HG02852 (cell line): ENCODE results near the gene THUMPD3.

Source experiments
- ATAC-seq: cut with Tn5 transposase; IDR thresholded peaks from one replicate; pipeline ENCODE4 v1.9.1; 2021; ENCODE audit warnings: mild to moderate bottlenecking, moderate library complexity; ENCODE audit not compliant: unreplicated experiment

Gene THUMPD3

GRCh38 chr3:9415485-9416138 is 52.8 kb downstream of the THUMPD3 start:
- no peak for ATAC-seq

- no peak for ATAC-seq
Observed at GRCh38 chr3:9416139-9416780, 53.4 kb downstream of the THUMPD3 start.

DNA sequence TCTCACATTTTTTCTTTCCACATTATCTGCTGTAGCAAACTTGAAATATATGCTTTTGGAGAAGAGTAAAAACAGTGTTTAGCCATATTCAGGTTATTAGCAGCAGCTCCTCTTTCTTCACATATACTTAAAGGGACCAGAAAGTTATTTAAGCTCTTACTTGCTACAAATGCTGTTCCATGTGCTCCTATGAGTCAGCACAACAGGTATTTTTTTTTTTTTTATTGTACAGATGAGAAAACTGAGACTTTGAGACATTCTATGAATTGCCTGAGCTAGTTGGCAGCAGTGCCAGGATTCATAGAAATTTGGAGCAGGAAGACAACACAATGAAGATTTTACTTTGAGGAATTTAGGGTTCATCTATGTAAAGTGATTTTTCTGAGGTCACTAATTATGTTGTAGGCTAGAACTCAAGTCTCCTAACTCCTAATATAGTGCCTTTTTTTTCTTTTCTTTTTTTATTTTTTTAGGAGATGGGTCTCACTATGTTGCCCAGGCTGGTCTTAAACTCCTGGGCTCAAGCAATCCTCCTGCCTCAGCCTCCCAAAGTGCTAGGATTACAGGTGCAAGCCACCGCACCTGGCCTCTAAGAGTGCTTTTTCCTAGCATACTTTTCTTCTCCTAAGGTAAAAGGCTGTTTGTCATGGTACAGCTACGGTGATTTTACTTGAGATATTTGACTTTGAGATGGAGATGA is 58.1 kb downstream of the THUMPD3 start:
- no peak for ATAC-seq

DNA sequence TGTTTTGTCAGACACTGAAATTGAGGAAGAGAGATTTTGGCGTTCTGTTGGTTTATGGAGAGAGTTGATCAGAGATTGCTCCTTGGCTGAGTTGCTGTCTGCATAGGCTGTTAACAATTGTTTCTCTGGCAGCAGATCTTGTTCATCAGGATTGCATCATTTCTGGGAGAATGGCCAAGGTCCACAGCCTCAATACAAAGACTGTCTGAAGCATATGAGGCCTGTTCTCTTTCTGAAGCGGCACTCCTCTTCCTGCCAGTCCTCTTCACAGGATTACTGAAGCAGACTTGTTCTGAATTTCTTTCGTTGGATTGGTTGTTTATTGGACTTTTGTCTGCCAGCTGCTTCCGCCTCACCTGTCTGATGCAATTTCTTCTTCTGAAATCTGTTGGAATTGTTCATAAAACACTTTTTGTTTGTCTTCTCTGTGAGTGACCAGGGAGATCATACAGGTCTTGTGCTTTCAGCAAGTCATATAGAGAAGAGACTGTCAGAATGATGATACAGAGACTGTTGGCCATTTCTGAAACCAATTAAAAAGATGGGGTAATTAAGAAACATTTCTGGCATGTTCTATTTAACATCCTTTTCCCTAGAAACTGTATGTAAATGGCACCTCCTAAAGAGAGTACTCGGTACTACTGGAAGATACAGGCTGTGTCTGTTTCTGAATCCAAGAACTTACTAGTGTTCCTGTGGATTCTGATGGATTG is 60.0 kb downstream of the THUMPD3 start:
- no peak for ATAC-seq

GRCh38 chr3:9428411-9428810 is 65.6 kb downstream of the THUMPD3 start:
- no peak for ATAC-seq

- no peak for ATAC-seq
Observed at GRCh38 chr3:9430733-9431132, 67.9 kb downstream of the THUMPD3 start.

DNA sequence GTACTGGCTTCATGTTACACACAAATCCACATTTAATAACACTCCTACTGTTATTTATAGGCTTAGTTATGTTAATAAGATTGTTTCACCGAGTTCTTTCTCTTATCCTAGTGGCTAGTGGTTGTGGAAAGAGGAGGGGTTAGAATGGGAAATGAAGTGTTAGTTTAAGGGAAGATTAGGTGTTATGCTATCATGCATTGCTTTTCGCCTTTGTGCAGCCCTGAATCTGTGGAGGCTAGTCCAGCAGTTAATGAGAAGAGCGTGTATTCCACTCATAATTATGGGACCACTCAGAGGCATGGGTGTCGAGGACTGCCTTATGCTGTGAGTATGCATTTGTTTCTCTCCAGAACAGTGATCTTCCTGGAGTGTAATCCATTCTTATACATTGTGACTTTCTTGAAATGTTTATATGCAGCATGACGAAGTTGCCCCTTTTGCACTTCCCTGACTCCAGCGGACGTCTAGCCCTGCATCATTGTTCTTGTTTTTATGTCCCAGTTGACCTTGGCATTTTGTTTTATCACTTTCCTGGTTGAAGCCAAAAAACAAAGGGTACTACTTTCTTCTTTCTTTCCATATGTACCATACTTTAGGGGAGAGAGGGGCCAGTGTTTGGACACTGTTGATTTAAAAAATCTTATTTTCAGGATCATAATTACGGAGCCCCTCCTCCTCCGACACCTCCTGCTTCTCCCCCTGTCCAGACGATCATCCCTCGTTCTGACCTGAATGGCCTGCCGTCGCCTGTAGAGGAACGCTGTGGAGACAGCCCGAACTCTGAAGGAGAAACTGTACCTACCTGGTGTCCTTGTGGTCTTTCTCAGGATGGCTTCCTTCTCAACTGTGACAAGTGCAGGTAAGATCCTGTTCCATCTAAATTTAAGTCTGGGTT is 71.0 kb downstream of the THUMPD3 start:
- no peak for ATAC-seq

DNA sequence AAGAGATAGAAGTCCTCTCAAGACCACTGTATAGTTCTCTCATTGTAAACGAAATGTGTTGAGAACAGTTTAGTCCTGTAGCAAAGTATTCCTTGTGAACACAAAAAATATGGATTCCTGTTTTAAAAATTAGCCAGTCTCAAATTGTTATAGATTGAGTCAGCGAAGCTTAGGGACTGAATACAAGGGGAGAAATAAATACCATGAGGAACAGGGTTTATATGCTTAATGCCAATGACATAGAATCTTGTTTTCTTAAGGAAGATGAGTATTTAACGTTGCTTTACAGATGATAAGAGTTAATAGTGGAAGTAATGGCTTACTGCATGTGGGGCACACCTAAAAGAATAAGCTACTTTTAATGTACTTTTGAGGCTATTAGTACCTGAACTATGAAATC is 72.5 kb downstream of the THUMPD3 start:
- no peak for ATAC-seq
